A673 (cell line): ENCODE measurements around the gene TRPM2.

Experiments used
- EZH2 ChIP-seq: fragments of 200-600 bp; sonication (generic); IDR thresholded peaks from 2 replicates; pipeline ENCODE4 v1.6.1; 2017; ENCODE audit warnings: borderline replicate concordance, low read depth, mild to moderate bottlenecking, mixed read lengths, antibody characterized with exemption, low read length; ENCODE audit not compliant: poor library complexity, severe bottlenecking
- TF ChIP-seq, protein P1 (sequence below): fragments of 300-800, 200-600 bp; sonication (generic); conservative IDR thresholded peaks from 2 replicates; pipeline ENCODE4 v1.5.1; 2017; ENCODE audit warnings: low read depth, mild to moderate bottlenecking, antibody characterized with exemption, low read length, moderate library complexity, mixed read lengths

DNA sequence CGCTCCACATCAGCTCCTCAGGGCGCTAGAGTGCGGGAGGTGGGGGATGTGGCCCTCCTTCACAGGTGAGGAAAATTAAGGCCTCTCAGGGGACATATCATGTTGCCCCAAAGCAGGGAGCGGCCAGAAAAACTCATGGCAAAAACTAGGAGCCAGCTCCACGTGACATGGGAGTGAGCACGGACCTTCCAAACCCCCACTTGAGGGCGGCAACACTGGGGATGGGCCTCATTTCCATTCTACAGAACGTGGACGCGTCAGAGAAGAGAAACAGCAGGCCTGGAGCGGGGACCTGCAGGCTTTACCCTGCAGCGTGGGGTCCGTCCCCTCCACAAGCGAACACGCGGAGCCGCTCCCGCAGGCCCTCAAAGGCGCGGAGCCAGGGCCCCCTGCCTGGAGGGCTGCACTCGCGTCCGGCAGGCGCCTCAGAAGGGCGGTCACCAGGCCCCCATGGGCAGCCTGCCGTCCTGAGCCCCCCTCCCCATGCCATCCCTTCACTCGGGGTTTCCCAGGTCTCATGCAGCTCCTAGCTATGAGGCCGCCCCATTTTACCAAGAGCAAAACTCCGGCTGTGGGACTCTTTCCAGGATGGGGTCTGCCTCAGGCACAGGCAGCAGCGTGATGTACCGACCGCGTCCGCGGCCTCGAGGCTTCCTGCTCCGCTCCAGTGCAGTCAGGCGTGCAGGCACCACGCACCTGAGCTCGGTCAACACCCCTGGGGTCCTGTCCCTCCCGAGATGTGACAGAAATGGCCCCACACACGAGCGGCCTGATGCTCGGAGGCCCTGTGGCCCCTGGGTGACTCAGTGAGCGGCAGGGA, 19.7 kb upstream of the TRPM2 start:
- TF ChIP-seq, protein P1, sequence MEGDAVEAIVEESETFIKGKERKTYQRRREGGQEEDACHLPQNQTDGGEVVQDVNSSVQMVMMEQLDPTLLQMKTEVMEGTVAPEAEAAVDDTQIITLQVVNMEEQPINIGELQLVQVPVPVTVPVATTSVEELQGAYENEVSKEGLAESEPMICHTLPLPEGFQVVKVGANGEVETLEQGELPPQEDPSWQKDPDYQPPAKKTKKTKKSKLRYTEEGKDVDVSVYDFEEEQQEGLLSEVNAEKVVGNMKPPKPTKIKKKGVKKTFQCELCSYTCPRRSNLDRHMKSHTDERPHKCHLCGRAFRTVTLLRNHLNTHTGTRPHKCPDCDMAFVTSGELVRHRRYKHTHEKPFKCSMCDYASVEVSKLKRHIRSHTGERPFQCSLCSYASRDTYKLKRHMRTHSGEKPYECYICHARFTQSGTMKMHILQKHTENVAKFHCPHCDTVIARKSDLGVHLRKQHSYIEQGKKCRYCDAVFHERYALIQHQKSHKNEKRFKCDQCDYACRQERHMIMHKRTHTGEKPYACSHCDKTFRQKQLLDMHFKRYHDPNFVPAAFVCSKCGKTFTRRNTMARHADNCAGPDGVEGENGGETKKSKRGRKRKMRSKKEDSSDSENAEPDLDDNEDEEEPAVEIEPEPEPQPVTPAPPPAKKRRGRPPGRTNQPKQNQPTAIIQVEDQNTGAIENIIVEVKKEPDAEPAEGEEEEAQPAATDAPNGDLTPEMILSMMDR: no peak
- no peak for TF ChIP-seq EZH2
